Muscle of back (tissue), 11 donors: ENCODE data around the gene CHRM2. TPM values are rescaled to one million over a fixed set of nuclear protein-coding genes. Genes with fewer than 3 reads are reported as not detected.

Experiments used
- DNase-seq, 3 donors: peaks; one replicate each; pipeline versions ENCODE4 v3.0.0 to v3.0.0-alpha.2; 2013
- polyA plus RNA-seq, 10 donors: library from polyadenylated mRNA; unstranded; fragments of 120-200 nt; gene quantifications; one replicate each; pipeline ENCODE4 v1.2.1, GENCODE V29; 2013; ENCODE audit not compliant: insufficient read length in 10 of 10

CHRM2 gene
- polyA plus RNA-seq, 10 donors = 0.13 to 1.0 (median 0.32) TPM

- DNase-seq = no peak
Observed at GRCh38 chr7:137025469-137026175, 157.2 kb downstream of the CHRM2 start.

- DNase-seq = no peak
Observed at GRCh38 chr7:137026176-137026500, 157.7 kb downstream of the CHRM2 start.

- no peak for DNase-seq
Observed at GRCh38 chr7:137032436-137032835, 164.0 kb downstream of the CHRM2 start.

GRCh38 chr7:137036768-137037167, 168.3 kb downstream of the CHRM2 start:
- no peak for DNase-seq

- DNase-seq = no peak
Observed at GRCh38 chr7:137038706-137039105, 170.3 kb downstream of the CHRM2 start.

GRCh38 chr7:137040745-137041144, 172.3 kb downstream of the CHRM2 start:
- DNase-seq = no peak

GRCh38 chr7:137045573-137045972, 177.1 kb downstream of the CHRM2 start:
- DNase-seq = peak in 1 of 3 donors; percentile 11

GRCh38 chr7:137069249-137069963, 201.0 kb downstream of the CHRM2 start:
- peak in 1 of 3 donors; percentile 4 for DNase-seq
